Fibroblast of mammary gland (primary cell): Measurements from ENCODE around the gene KLF13.
A peak's percentile ranks its signal among the peaks of the same experiment; 100 is the strongest.

ENCODE experiments used
- DNase-seq: peaks from one replicate; pipeline ENCODE4 v3.0.0-alpha.2; 2010; ENCODE audit warnings: low read depth
- H3K4me3 ChIP-seq: 2 replicates; pipeline ENCODE4 v1.5.1; 2011; ENCODE audit warnings: low read depth, mild to moderate bottlenecking, low read length, moderate library complexity; ENCODE audit not compliant: control insufficient read depth
- CTCF ChIP-seq: conservative IDR thresholded peaks from 2 replicates; pipeline ENCODE4 v1.5.1; 2011; ENCODE audit warnings: low read depth, low read length, inconsistent platforms; ENCODE audit not compliant: control insufficient read depth, insufficient read depth

KLF13 gene

GRCh38 chr15:31327669-31328427 is 1.2 kb downstream of the KLF13 start:
- TF ChIP-seq CTCF, result no peak
- DNase-seq, result peak; percentile 28

GRCh38 chr15:31328428-31328968 is 1.9 kb downstream of the KLF13 start:
- DNase-seq, result peak; percentile 38
- TF ChIP-seq CTCF, result no peak
- peak overlapping the region; percentile 51 for H3K4me3 ChIP-seq

More at GRCh38 chr15:31327669-31328427, 1.2 kb downstream of the KLF13 start:
- peak overlapping the region; percentile 56 for H3K4me3 ChIP-seq

GRCh38 chr15:31328969-31329639 is 2.5 kb downstream of the KLF13 start:
- DNase-seq, result no peak
- no peak for TF ChIP-seq CTCF
- H3K4me3 ChIP-seq, result peak overlapping the region; percentile 51

- DNase-seq, result no peak
- no peak for TF ChIP-seq CTCF
- H3K4me3 ChIP-seq, result no peak overlapping the region
Measured at GRCh38 chr15:31329640-31330010, 3.0 kb downstream of the KLF13 start.

- no peak for DNase-seq
- no peak overlapping the region for H3K4me3 ChIP-seq
- TF ChIP-seq CTCF, result no peak
Measured at GRCh38 chr15:31330111-31330785, 3.6 kb downstream of the KLF13 start.

GRCh38 chr15:31330836-31331235 is 4.2 kb downstream of the KLF13 start:
- TF ChIP-seq CTCF, result no peak
- no peak overlapping the region for H3K4me3 ChIP-seq
- DNase-seq, result no peak
